Trophoblast cell (in vitro differentiated cells and primary cell): ENCODE data around the gene DLG2.
"Not testable (repeated sequence)": the region's sequence is repeated elsewhere in the genome, so short reads cannot be mapped to it uniquely, and the experiment has no call there.

Source experiments
- DNase-seq, 2 donors: peaks; one replicate each; pipeline ENCODE4 v3.0.0-alpha.2; 2016
- H2AFZ ChIP-seq: 2 replicates; pipeline ENCODE4 v1.6.1; 2013; ENCODE audit warnings: low read length, moderate library complexity, mild to moderate bottlenecking; ENCODE audit not compliant: insufficient read depth, poor library complexity
- H2AK5ac ChIP-seq: 2 replicates; pipeline ENCODE4 v1.6.1; 2013; ENCODE audit warnings: mild to moderate bottlenecking, low read length
- H2BK120ac ChIP-seq: 2 replicates; pipeline ENCODE4 v1.6.1; 2013; ENCODE audit warnings: low read length, mild to moderate bottlenecking, moderate library complexity; ENCODE audit not compliant: insufficient read depth, poor library complexity
- H2BK12ac ChIP-seq: 2 replicates; pipeline ENCODE4 v1.6.1; 2013; ENCODE audit warnings: mild to moderate bottlenecking, low read length, moderate library complexity
- H2BK5ac ChIP-seq: 2 replicates; pipeline ENCODE4 v1.6.1; 2013; ENCODE audit warnings: low read length, low read depth, moderate library complexity, mild to moderate bottlenecking; ENCODE audit not compliant: poor library complexity
- H3K14ac ChIP-seq: 2 replicates; pipeline ENCODE4 v1.6.1; 2013; ENCODE audit warnings: mild to moderate bottlenecking, low read length
- H3K18ac ChIP-seq: 2 replicates; pipeline ENCODE4 v1.6.1; 2013; ENCODE audit warnings: mild to moderate bottlenecking, low read length
- H3K23ac ChIP-seq: 2 replicates; pipeline ENCODE4 v1.6.1; 2013; ENCODE audit warnings: low read length
- H3K27ac ChIP-seq: 2 replicates; pipeline ENCODE4 v1.5.1; 2013; ENCODE audit warnings: low read depth, mild to moderate bottlenecking, inconsistent platforms, low read length, moderate library complexity
- H3K27me3 ChIP-seq: 2 replicates; pipeline ENCODE4 v1.6.1; 2013; ENCODE audit warnings: inconsistent platforms, mild to moderate bottlenecking, low read length, moderate library complexity; ENCODE audit not compliant: insufficient read depth
- H3K36me3 ChIP-seq, 2 experiments: 1 replicate in 1 of 2; 2 replicates in 1 of 2; pipeline ENCODE4 v1.6.1; 2013; ENCODE audit warnings: low read length in 2 of 2, mild to moderate bottlenecking in 2 of 2, moderate library complexity in 1 of 2; ENCODE audit not compliant: insufficient read depth in 2 of 2, control insufficient read depth in 1 of 2
- H3K4ac ChIP-seq: 2 replicates; pipeline ENCODE4 v1.6.1; 2013; ENCODE audit warnings: low read depth, mild to moderate bottlenecking, low read length, moderate library complexity
- H3K4me1 ChIP-seq, 2 experiments: 1 replicate in 1 of 2; 2 replicates in 1 of 2; pipeline ENCODE4 v1.6.1; 2013; ENCODE audit warnings: low read length in 2 of 2, mild to moderate bottlenecking in 2 of 2, moderate library complexity in 1 of 2; ENCODE audit not compliant: insufficient read depth in 2 of 2, control insufficient read depth in 1 of 2
- H3K4me2 ChIP-seq: 2 replicates; pipeline ENCODE4 v1.6.1; 2013; ENCODE audit warnings: inconsistent platforms, mild to moderate bottlenecking, low read length, moderate library complexity
- H3K4me3 ChIP-seq: 2 replicates; pipeline ENCODE4 v1.5.1; 2013; ENCODE audit warnings: mild to moderate bottlenecking, low read depth, low read length, inconsistent platforms
- H3K79me1 ChIP-seq: one replicate; pipeline ENCODE4 v1.6.1; 2013; ENCODE audit warnings: low read length
- H3K79me2 ChIP-seq: 2 replicates; pipeline ENCODE4 v1.6.1; 2013; ENCODE audit warnings: low read length, mild to moderate bottlenecking; ENCODE audit not compliant: control insufficient read depth, insufficient read depth, poor library complexity
- H3K9ac ChIP-seq: 2 replicates; pipeline ENCODE4 v1.6.1; 2013; ENCODE audit warnings: mild to moderate bottlenecking, low read length
- H3K9me3 ChIP-seq: 2 replicates; pipeline ENCODE4 v1.6.1; 2013; ENCODE audit warnings: low read depth, mild to moderate bottlenecking, control low read depth, inconsistent platforms, low read length; ENCODE audit not compliant: insufficient read depth
- H4K12ac ChIP-seq: 2 replicates; pipeline ENCODE4 v1.6.1; 2013; ENCODE audit warnings: low read depth, mild to moderate bottlenecking, low read length, moderate library complexity
- H4K8ac ChIP-seq: 2 replicates; pipeline ENCODE4 v1.6.1; 2013; ENCODE audit warnings: low read depth, mild to moderate bottlenecking, low read length, moderate library complexity
- H4K91ac ChIP-seq: one replicate; pipeline ENCODE4 v1.6.1; 2013; ENCODE audit warnings: low read depth, mild to moderate bottlenecking, low read length, moderate library complexity
- WGBS: extraction: QIAGEN DNeasy Blood & Tissue Kit; methylation state at CpG from one replicate; pipeline ENCODE4 v1.1.7; 2013; ENCODE audit warnings: missing lambda C conversion rate; ENCODE audit not compliant: insufficient read length, insufficient coverage; ENCODE audit errors: extremely low coverage; 5-methylcytosine and 5-hydroxymethylcytosine counted together

The DLG2 gene

DNA sequence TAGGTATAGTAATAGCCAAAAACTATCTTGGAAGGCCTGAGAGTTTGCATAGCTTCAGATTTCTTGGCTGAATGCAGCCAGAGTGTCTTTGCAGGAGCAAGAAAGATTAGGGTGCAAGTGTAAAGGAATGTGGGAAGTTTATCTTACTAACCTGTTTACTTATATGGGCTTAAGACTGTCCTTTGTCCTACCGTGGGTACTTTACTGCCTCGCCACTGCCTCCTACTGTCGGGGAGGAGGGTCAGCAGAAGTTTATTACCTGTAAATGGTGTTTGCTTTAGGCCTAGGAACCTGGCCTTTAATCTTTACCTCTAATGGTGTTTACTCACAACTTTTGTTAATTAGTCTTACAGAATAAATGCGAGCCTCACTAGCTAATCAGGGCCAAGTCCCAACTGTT is 633.8 kb downstream of the DLG2 start:
- Histone ChIP-seq H3K4me1 (no peaks in the 10 kb centered on the region), H2BK5ac (no peak overlapping the region), H3K36me3 (no peaks in the 10 kb centered on the region), H3K4ac (no peak overlapping the region), H3K9me3 (no peaks in the 10 kb centered on the region), H2AFZ (no peak overlapping the region), H3K14ac (no peak overlapping the region), H3K9ac (no peak overlapping the region), H4K8ac (no peak overlapping the region), H3K23ac (no peak overlapping the region), H3K27me3 (no peaks in the 10 kb centered on the region), H2BK120ac (no peak overlapping the region), H3K4me3 (no peak overlapping the region), H3K18ac (no peak overlapping the region), H4K12ac (no peak overlapping the region), H2BK12ac (no peak overlapping the region), H3K79me2 (no peaks in the 10 kb centered on the region), H2AK5ac (no peak overlapping the region), H4K91ac (no peak overlapping the region), H3K79me1 (no peaks in the 10 kb centered on the region), H3K27ac (no peak overlapping the region), H3K4me2 (no peak overlapping the region)
- no peak for DNase-seq
- WGBS: no CpG with 5 or more reads among the region's 4 CpGs

DNA sequence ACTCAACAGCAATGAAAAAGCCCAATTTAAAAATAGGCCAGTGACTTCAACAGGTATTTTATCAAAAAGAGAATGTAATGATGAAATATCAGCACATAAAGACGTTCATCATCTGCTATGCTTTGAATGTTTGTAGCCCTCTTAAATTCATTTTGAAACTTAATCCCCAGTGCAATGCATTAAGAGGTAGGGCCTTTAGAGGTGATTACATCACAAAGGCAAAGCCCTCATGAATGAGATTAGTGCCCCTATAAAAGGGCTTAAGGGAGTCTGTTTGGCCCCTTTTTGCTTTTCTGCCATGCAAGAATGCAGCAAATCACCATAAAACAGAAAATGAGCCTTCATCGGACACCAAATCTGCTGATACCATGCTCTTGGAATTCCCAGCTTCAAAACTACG is 637.0 kb downstream of the DLG2 start:
- Histone ChIP-seq H3K36me3 (no peaks in the 10 kb centered on the region), H3K4me3 (no peak overlapping the region), H3K9me3 (no peaks in the 10 kb centered on the region), H3K4me1 (no peaks in the 10 kb centered on the region), H4K91ac (no peak overlapping the region), H3K4me2 (no peak overlapping the region), H3K27ac (no peak overlapping the region), H3K79me1 (no peaks in the 10 kb centered on the region), H2AK5ac (no peak overlapping the region), H2BK120ac (no peak overlapping the region), H4K12ac (no peak overlapping the region), H2BK12ac (no peak overlapping the region), H3K14ac (no peak overlapping the region), H3K4ac (no peak overlapping the region), H3K79me2 (no peaks in the 10 kb centered on the region), H2AFZ (no peak overlapping the region), H3K9ac (no peak overlapping the region), H3K27me3 (no peaks in the 10 kb centered on the region), H3K23ac (no peak overlapping the region), H4K8ac (no peak overlapping the region), H2BK5ac (no peak overlapping the region), H3K18ac (no peak overlapping the region)
- no peak for DNase-seq
- no CpG with 5 or more reads among the region's 3 CpGs for WGBS

DNA sequence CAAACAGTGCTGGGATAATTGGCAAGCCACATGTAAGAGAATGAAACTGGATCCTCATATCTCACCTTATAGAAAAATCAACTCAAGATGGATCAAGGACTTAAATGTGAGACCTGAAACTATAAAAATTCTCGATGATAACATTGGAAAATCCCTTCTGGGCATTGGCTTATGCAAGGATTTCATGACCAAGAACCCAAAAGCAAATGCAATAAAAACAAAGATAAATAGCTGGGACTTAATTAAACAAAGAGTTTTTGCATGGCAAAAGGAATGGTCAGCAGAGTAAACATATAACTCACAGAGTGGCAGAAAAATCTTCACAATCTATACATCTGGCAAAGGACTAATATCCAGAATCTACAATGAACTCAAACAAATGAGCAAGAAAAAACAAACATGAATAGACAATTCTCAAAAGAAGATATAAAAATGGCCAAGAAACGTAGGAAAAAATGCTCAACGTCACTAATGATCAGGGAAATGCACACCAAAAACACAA is 639.4 kb downstream of the DLG2 start:
- H3K9me3 ChIP-seq, H2BK5ac ChIP-seq, H3K79me2 ChIP-seq, H2BK120ac ChIP-seq, H4K91ac ChIP-seq, H3K4ac ChIP-seq, H3K27me3 ChIP-seq, H3K9ac ChIP-seq, H4K12ac ChIP-seq, H3K27ac ChIP-seq, H3K4me1 ChIP-seq, H2AK5ac ChIP-seq, H3K4me3 ChIP-seq, H3K14ac ChIP-seq, H3K79me1 ChIP-seq, H3K36me3 ChIP-seq, H2AFZ ChIP-seq, DNase-seq, H4K8ac ChIP-seq, H3K4me2 ChIP-seq, H3K18ac ChIP-seq, H3K23ac ChIP-seq, H2BK12ac ChIP-seq: not testable (repeated sequence)
- no CpG with 5 or more reads among the region's 3 CpGs for WGBS

DNA sequence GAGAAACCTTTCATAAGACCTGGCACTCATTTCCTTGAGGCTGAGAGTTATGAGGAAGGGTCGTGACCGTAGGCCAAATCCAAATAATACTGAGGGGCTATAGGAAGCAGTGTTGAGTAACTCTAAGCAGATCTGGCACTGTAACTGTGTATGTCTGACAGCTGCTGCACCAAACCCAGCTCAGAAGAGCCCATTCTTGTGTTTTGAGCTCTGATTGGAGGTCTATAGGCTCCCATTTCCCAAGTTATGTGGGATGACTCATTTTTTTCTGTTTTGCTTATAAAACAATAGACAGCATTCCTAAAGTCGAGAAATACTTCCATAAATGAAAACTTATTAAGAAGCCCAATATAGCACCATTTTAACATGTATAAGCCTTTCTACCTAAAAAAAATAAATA is 645.8 kb downstream of the DLG2 start:
- Histone ChIP-seq H3K4me3 (no peak overlapping the region), H3K79me2 (no peaks in the 10 kb centered on the region), H3K9ac (no peak overlapping the region), H3K9me3 (no peaks in the 10 kb centered on the region), H2BK120ac (no peak overlapping the region), H2BK5ac (no peak overlapping the region), H4K12ac (no peak overlapping the region), H3K27me3 (no peaks in the 10 kb centered on the region), H3K36me3 (no peaks in the 10 kb centered on the region), H3K18ac (no peak overlapping the region), H3K4me2 (no peak overlapping the region), H2BK12ac (no peak overlapping the region), H3K23ac (no peak overlapping the region), H3K4ac (no peak overlapping the region), H4K91ac (no peak overlapping the region), H3K79me1 (no peaks in the 10 kb centered on the region), H3K4me1 (no peaks in the 10 kb centered on the region), H2AK5ac (no peak overlapping the region), H3K27ac (no peak overlapping the region), H2AFZ (no peak overlapping the region), H3K14ac (no peak overlapping the region), H4K8ac (no peak overlapping the region)
- no peak for DNase-seq
- no CpG with 5 or more reads among the region's 3 CpGs for WGBS
